Measurements from ENCODE around the gene ABCD1. TPM values are rescaled to one million over a fixed set of nuclear protein-coding genes. Genes with fewer than 3 reads are reported as not detected.
"Not testable (repeated sequence)": the region's sequence is repeated elsewhere in the genome, so short reads cannot be mapped to it uniquely, and the experiment has no call there.

ABCD1 gene
- total and polyA plus RNA-seq, 10 of the 15 experiments (the other 5 are each of a cell fraction or from before 2014, with no cell fraction given) = 0.13 to 6.5 (median 1.4) TPM

- TF ChIP-seq, protein P1, sequence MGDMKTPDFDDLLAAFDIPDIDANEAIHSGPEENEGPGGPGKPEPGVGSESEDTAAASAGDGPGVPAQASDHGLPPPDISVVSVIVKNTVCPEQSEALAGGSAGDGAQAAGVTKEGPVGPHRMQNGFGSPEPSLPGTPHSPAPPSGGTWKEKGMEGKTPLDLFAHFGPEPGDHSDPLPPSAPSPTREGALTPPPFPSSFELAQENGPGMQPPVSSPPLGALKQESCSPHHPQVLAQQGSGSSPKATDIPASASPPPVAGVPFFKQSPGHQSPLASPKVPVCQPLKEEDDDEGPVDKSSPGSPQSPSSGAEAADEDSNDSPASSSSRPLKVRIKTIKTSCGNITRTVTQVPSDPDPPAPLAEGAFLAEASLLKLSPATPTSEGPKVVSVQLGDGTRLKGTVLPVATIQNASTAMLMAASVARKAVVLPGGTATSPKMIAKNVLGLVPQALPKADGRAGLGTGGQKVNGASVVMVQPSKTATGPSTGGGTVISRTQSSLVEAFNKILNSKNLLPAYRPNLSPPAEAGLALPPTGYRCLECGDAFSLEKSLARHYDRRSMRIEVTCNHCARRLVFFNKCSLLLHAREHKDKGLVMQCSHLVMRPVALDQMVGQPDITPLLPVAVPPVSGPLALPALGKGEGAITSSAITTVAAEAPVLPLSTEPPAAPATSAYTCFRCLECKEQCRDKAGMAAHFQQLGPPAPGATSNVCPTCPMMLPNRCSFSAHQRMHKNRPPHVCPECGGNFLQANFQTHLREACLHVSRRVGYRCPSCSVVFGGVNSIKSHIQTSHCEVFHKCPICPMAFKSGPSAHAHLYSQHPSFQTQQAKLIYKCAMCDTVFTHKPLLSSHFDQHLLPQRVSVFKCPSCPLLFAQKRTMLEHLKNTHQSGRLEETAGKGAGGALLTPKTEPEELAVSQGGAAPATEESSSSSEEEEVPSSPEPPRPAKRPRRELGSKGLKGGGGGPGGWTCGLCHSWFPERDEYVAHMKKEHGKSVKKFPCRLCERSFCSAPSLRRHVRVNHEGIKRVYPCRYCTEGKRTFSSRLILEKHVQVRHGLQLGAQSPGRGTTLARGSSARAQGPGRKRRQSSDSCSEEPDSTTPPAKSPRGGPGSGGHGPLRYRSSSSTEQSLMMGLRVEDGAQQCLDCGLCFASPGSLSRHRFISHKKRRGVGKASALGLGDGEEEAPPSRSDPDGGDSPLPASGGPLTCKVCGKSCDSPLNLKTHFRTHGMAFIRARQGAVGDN (IDR thresholded peaks at IDR 0.05) = no peak
- TF ChIP-seq NFXL1 (IDR thresholded peaks at IDR 0.05; ENCODE audit: borderline replicate concordance) (no peak), BCLAF1 (IDR thresholded peaks at IDR 0.05) (no peak), CUX1 (IDR thresholded peaks at IDR 0.05; ENCODE audit: insufficient replicate concordance, low read depth, low read length) (no peak), CEBPZ (IDR thresholded peaks at IDR 0.05; ENCODE audit: low read depth, low read length) (no peak)
Observed at GRCh38 chrX:153746359-153746758, 21.7 kb downstream of the ABCD1 start (continued).

DNA sequence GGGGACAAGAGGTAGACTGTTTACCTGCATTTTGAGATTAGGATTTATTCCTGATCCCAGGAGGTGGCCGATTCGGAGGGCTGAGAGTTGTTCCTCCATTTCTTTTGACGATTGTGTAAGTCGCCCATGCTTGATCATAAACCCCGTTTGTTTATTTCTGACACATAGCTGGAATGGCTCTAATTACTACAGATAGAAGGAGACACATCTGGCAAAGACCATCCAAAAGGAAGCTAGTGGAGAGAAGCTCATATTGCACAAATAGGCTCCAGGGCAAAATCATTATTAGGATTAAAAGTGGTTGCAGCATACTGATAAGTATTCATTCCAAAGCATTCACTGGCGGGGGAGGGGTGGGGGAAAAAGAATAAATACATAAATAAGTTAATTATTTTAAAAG is 22.3 kb downstream of the ABCD1 start:
- ATAC-seq; H3K4me3 ChIP-seq; H3K36me3 ChIP-seq (ENCODE audit: control insufficient read depth in 2 of 2, insufficient read depth in 2 of 2, low read length in 1 of 2); H3K4me2 ChIP-seq (ENCODE audit: control insufficient read depth, insufficient read depth); RAD21 ChIA-PET (ENCODE audit: unreplicated experiment); H2AFZ ChIP-seq (ENCODE audit: control insufficient read depth, low read depth, low read length); H3K27ac ChIP-seq (ENCODE audit: control insufficient read depth, insufficient read depth); FAIRE-seq; CTCF ChIA-PET; SMC1A ChIA-PET (ENCODE audit: uncharacterized antibody, unreplicated experiment); H4K20me1 ChIP-seq (ENCODE audit: control insufficient read depth, insufficient read depth); H3K27me3 ChIP-seq (replicated peaks in 1 of 2; ENCODE audit: control insufficient read depth in 2 of 2, insufficient read depth in 2 of 2, low read length in 1 of 2); H3K4me1 ChIP-seq (ENCODE audit: control insufficient read depth, insufficient read depth, low read length); H3K9me3 ChIP-seq (replicated peaks; ENCODE audit: control insufficient read depth, insufficient read depth, low read length); intact Hi-C loops (cut with micrococcal nuclease; ENCODE audit: unreplicated experiment); BruUV-seq (replicated peaks); DNase-seq (ENCODE audit: low read depth, low spot score); in situ Hi-C loops (cut with MboI); H3K9ac ChIP-seq (ENCODE audit: control insufficient read depth, insufficient read depth, low read length); H3K79me2 ChIP-seq (ENCODE audit: control insufficient read depth, insufficient read depth, low read length): not testable (repeated sequence)
- WGBS (ENCODE audit: insufficient coverage, insufficient replicate concordance, low lambda C conversion rate, missing lambda C conversion rate) = 42% methylated on average over 6 of the region's 6 CpGs
- POLR2A ChIA-PET = interaction anchor here (0.6 to 0.7 kb wide), 2 partner anchors 8 to 215 kb away, joined by 4 to 5 read pairs; no protein-coding TSS in a partner anchor
